HT1080 (cell line): ENCODE data around the gene NAV2. TPM values are rescaled to one million over a fixed set of nuclear protein-coding genes. Genes with fewer than 3 reads are reported as not detected.
A peak's percentile ranks its signal among the peaks of the same experiment; 100 is the strongest.

ENCODE experiments used
- DNase-seq: peaks from one replicate; pipeline ENCODE4 v3.0.0-alpha.2; 2015; ENCODE audit warnings: low read depth
- total RNA-seq: library from RNA; depleted of rRNA; stranded (reverse); fragments of >200 nt; shearing (Covaris generic); gene quantifications from 2 replicates; pipeline ENCODE4 v1.2.3, GENCODE V29; 2014

NAV2 gene
- total RNA-seq, 1 experiment from 2014 or later = 2.2 TPM

GRCh38 chr11:19742588-19743292 lies 30.1 kb downstream of the NAV2 start:
- peak; percentile 73 for DNase-seq

- DNase-seq = no peak
Measured at GRCh38 chr11:19743622-19744021, 31.0 kb downstream of the NAV2 start.

DNA sequence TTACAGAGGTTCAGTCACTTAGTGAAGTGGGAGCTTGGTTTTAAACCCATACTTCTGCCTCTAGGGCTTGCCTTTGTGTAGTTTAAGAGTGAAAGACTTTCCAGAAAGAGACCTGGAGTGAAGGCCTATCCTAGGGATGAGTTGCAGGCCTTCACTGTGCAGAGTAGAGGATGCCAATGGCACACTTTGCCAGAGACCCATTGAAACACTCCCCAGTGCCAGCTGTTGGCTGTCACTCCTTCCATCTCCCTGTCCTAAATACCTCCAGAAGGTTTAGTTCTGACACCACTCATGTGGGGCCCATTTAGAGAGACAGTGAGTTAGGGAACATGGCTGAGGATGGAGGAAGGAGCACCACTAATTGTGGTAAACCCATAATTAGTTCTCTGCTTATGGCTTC lies 31.5 kb downstream of the NAV2 start:
- no peak for DNase-seq

- DNase-seq = no peak
Measured at GRCh38 chr11:19746086-19746485, 33.4 kb downstream of the NAV2 start.

- no peak for DNase-seq
Measured at GRCh38 chr11:19747634-19748033, 35.0 kb downstream of the NAV2 start.

GRCh38 chr11:19751055-19751454 lies 38.4 kb downstream of the NAV2 start:
- no peak for DNase-seq

GRCh38 chr11:19753451-19754106 lies 40.9 kb downstream of the NAV2 start:
- DNase-seq = peak; percentile 29

DNA sequence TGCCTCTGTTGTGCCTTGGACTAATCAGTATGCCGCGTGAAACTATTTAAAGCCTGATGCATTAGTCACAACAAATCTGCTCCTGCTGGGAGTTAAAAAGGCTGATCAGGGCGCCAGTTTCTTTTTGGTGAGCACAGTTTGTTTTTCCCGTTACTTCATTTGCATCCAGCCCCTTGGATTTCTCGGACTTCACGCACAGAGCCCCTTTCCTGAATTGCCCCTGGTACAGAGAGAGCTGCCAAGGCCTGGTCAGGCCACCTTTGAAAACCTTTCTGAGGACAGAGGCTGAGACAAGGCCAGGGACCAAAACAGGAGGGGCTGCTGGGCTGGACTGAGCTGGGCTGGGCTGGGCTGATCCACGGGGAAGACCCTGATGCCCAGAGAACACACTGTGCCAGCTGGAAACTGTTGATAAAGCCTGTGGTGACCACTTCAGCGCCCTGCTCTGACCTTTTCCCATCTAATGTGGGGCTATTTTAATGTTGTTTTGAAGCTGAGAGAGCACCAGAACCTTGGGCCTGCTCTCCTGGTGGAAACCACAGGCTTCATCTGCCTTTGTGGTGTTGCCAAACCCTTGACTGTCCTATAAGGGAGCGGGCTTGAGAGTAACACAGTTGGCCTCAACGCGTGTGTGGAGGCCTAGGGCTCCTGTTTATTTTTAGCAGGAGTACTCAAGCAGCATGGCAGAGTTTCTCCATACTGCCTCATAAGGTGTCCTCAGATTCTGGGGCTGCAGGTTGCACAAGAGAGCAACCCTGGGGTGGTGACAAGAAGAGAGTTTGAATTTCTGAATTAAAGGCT lies 44.2 kb downstream of the NAV2 start:
- DNase-seq = no peak

- no peak for DNase-seq
Measured at GRCh38 chr11:19759389-19759788, 46.8 kb downstream of the NAV2 start.

DNA sequence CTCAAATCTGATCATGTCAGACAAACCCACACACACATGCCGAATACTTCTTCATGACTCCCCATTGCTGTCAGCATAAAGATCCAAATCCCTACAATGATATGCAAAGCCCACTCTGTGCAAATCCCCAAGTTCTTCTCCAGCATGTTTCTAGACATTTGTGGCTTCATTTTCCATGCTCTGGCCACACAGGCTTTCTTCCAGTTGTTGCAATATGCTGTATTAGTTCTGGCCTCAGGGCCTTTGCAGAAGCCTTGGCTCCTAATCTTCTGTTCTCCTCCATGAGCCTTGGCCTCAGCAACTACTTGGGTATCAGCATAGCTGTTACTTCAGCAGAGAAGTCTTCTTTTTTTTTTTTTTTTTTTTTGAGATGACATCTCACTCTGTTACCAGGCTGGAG lies 49.6 kb downstream of the NAV2 start:
- DNase-seq = no peak

DNA sequence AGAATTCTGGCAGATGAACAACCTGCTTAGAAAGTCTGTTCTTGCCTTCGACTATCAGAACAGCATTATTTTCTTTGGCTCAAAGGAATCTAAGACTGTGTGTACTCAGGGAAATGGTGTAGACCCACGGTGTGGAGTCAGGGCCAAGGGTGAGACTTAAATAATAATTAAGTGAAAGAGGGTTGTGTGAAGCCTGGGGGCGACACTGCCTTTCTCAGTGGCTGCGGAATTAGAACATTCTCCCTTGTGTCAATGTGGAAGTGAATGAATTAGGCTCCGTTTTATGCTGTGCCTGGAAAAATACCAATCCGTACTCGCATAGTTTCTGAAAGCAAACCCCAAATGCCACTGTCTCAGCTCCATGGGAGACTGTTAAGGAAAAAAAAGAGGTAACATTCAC lies 50.7 kb downstream of the NAV2 start:
- no peak for DNase-seq

DNA sequence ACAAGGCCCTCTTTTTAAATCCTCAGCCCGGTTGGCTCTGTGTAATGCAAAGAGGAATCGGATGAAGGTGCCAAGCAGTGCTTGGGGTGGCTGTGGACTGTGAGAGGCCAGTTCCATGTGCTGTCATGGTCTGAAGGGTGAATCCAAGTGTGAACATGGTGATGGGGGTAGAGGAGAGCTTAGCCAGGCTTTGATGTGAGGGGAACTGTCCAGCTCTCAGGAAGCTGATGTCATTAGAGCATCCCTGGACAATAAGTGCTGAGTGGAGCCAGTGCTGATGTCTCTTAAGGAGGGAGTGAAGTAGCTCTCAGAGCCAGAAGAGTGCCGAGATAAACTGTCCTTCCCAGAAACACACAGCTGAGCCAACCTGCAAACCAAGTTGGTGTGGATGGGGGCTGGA lies 53.6 kb downstream of the NAV2 start:
- DNase-seq = peak; percentile 15

DNA sequence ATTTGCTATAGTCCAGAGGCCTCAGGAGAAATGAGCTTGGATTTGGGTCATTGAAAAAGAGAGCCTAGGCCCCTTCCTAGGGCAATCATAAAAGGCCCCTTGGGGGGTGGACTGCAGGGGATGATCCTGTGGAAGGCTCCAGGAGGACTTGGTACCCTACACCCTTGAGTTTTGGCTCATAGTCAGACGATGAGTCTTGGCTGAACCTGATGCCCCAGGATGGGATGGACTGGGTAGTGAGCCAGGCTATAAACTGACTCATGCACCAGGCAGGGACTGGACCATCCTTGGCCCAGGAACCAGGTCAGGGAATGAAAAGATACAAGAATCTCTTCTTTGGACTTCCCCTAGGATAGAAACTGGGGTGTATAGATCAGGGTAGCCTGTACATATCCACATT lies 54.2 kb downstream of the NAV2 start:
- DNase-seq = no peak

DNA sequence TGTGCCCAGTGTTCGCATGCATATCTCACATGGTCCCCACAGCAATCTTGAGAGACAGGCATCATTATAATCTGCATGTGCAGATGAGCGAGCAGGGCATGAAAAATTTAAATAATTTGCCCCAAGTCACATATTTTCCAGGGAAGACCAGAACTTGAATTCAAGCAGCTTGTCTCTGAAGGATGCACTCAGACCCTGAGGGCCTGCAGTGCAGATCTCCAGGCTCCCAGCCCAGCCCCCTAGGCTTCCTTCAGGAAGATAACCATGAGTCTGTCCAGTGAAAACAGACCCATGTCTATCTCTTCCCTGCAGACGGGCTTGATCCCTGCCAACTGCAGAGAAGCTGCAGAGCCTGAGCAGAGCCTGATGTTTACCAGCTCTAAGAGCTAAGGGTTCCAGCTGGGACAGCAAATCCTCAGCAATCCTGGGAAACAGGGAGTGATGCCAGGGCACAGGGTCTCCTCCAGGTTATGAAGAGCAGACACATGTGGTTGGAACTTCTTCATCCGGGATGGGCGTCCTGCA lies 55.1 kb downstream of the NAV2 start:
- no peak for DNase-seq

- DNase-seq = no peak
Measured at GRCh38 chr11:19768197-19768596, 55.6 kb downstream of the NAV2 start.

- DNase-seq = no peak
Measured at GRCh38 chr11:19768815-19769214, 56.2 kb downstream of the NAV2 start.

DNA sequence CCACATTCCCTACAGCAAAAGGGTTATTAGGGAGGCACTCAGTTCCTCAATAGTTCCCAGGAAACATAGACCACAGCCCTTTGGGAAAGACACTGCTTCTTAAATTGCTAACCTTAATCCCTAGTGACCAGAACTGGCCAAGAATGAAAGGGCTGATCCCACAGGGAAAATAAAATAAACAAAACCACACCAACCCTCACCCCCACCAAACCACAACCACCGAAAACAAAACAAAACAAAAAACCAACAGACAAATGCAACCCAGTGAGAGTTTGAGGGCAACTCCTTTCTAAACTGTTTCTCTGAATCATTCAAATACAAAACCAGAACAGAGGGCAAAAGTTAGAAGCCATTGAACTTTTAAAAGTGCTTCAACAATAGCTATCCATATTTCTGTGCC lies 57.2 kb downstream of the NAV2 start:
- DNase-seq = peak; percentile 66

GRCh38 chr11:19770277-19770676 lies 57.6 kb downstream of the NAV2 start:
- DNase-seq = no peak

DNA sequence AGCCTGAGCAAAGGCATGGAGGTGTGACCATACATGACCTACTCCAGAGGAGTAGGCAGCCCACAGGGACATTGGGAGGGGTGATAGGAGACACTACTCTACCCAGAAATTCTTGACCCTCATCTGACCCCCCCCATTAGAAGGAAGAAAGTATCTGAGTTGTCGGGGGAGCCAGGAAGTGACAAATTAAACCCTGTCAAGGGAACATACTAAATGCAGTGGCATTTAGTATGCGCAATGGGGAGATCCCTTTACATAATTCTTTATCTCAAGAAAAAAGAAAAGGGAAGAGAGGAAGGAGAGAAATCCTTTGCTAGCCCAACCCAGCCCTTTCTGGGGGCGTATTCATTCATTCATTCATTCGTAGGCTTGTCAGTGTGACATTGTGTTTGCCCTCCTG lies 58.8 kb downstream of the NAV2 start:
- no peak for DNase-seq

GRCh38 chr11:19772480-19772879 lies 59.8 kb downstream of the NAV2 start:
- no peak for DNase-seq

GRCh38 chr11:19774329-19774728 lies 61.7 kb downstream of the NAV2 start:
- no peak for DNase-seq
